ENCODE results near the gene PRKN.

GRCh38 chr6:161622779-161623178 is 1104.8 kb downstream of the PRKN start:
- TF ChIP-seq EP300 (conservative IDR thresholded peaks at IDR 0.05; ENCODE audit: poor library complexity, severe bottlenecking) (no peak), CTCF (IDR thresholded peaks at IDR 0.05; ENCODE audit: poor library complexity, severe bottlenecking) (no peak), POLR2AphosphoS5 (IDR thresholded peaks at IDR 0.05) (no peak), EZH2 (IDR thresholded peaks at IDR 0.05; ENCODE audit: borderline replicate concordance, insufficient read depth, low read length, poor library complexity, severe bottlenecking) (no peak), TAF1 (IDR thresholded peaks at IDR 0.05; ENCODE audit: low read depth) (no peak), MXI1 (conservative IDR thresholded peaks at IDR 0.05; ENCODE audit: poor library complexity, severe bottlenecking) (no peak), RAD21 (conservative IDR thresholded peaks at IDR 0.05) (no peak), REST (IDR thresholded peaks at IDR 0.05; ENCODE audit: borderline replicate concordance) (no peak)

Data from neural cell (in vitro differentiated cells).